Mucosa of rectum (tissue), 2 donors: ENCODE data around the gene APH1A.
"Not testable (repeated sequence)": the region's sequence is repeated elsewhere in the genome, so short reads cannot be mapped to it uniquely, and the experiment has no call there.

Experiments used
- H3K27ac ChIP-seq, 2 donors: one replicate each; pipeline ENCODE4 v1.7.0; 2013; ENCODE audit warnings: inconsistent platforms in 2 of 2, low read depth in 2 of 2, low read length in 2 of 2
- H3K27me3 ChIP-seq, 2 donors: one replicate each; pipeline ENCODE4 v1.7.0; 2013; ENCODE audit warnings: low read length in 2 of 2; ENCODE audit not compliant: control insufficient read depth in 2 of 2, insufficient read depth in 2 of 2
- H3K36me3 ChIP-seq, 2 donors: one replicate each; pipeline ENCODE4 v1.7.0; 2013; ENCODE audit warnings: low read length in 2 of 2; ENCODE audit not compliant: control insufficient read depth in 2 of 2, insufficient read depth in 2 of 2
- H3K4me1 ChIP-seq, 2 donors: one replicate each; pipeline ENCODE4 v1.7.0; 2013; ENCODE audit warnings: low read length in 2 of 2, mild to moderate bottlenecking in 1 of 2; ENCODE audit not compliant: control insufficient read depth in 2 of 2, insufficient read depth in 2 of 2
- H3K4me3 ChIP-seq, 2 donors: one replicate each; pipeline ENCODE4 v1.7.0; 2013; ENCODE audit warnings: low read length in 2 of 2
- H3K9ac ChIP-seq, 2 donors: one replicate each; pipeline ENCODE4 v1.7.0; 2013; ENCODE audit warnings: low read length in 2 of 2, low read depth in 1 of 2, mild to moderate bottlenecking in 1 of 2
- H3K9me3 ChIP-seq, 2 donors: one replicate each; pipeline ENCODE4 v1.7.0; 2013; ENCODE audit warnings: low read length in 2 of 2; ENCODE audit not compliant: control insufficient read depth in 2 of 2
- donor health status: healthy.
- donor health status: Normal muscosa, but diverticular disease.

APH1A gene

GRCh38 chr1:150234566-150235293 lies 34.1 kb downstream of the APH1A start:
- Histone ChIP-seq H3K4me3 (peak overlapping the region; percentile 83 to 95), H3K9me3 (no peaks in the 10 kb centered on the region), H3K27ac (peak overlapping the region; percentile 91 to 94), H3K4me1 (peaks cover 10 to 17% of the 10 kb centered on the region in 2 donors), H3K27me3 (no peaks in the 10 kb centered on the region), H3K9ac (peak overlapping the region; percentile 81 to 92), H3K36me3 (no peaks in the 10 kb centered on the region)

DNA sequence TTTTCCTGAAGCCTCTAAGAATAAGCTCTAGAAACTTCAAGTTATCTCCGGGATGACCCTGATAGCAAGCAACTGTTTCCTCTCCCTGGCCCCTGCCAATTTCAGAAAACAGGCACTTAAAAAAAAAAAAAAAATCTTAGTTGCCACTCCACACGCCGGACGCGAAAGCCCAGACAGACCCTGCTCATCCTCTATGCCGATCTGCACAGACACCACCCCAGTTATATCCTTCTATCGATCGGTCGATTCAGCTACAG lies 34.6 kb downstream of the APH1A start:
- Histone ChIP-seq H3K9me3 (no peaks in the 10 kb centered on the region), H3K9ac (peak overlapping the region; percentile 81 to 92), H3K27ac (peak overlapping the region; percentile 91 to 94), H3K27me3 (no peaks in the 10 kb centered on the region), H3K36me3 (no peaks in the 10 kb centered on the region), H3K4me1 (peaks cover 10 to 17% of the 10 kb centered on the region in 2 donors), H3K4me3 (peak overlapping the region; percentile 83 to 95)

GRCh38 chr1:150233359-150234308 lies 35.2 kb downstream of the APH1A start:
- H3K4me1 ChIP-seq = peaks cover 10 to 17% of the 10 kb centered on the region in 2 donors
- H3K9me3 ChIP-seq = no peaks in the 10 kb centered on the region
- H3K27ac ChIP-seq = peak overlapping the region; percentile 91 to 94
- peak overlapping the region; percentile 83 to 95 for H3K4me3 ChIP-seq
- H3K36me3 ChIP-seq = peaks cover 0 to 2% of the 10 kb centered on the region in 2 donors
- H3K27me3 ChIP-seq = no peaks in the 10 kb centered on the region
- H3K9ac ChIP-seq = peak overlapping the region; percentile 81 to 92

DNA sequence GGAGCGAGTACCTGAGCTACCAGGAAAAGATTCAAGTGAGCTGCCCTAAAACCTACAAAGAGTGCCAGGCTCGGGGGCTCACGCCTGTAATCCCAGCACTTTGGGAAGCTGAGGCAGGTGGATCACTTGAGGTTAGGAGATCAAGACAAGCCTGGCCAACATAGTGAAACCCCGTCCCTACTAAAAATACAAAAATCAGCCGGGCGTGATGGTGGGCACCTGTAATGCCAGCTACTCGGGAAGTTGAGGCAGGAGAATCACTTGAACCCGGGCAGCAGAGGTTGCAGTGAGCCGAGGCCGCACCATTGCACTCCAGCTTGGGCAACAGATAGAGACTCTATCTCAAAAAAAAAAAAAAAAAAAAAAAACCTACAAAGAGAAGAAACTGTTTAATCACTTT lies 35.9 kb downstream of the APH1A start:
- Histone ChIP-seq H3K4me1 (peaks cover 10 to 17% of the 10 kb centered on the region in 2 donors), H3K27ac (peak overlapping the region in 1 of 2 donors; percentile 94)
- not testable (repeated sequence) for H3K4me3 ChIP-seq, H3K36me3 ChIP-seq, H3K27me3 ChIP-seq, H3K9ac ChIP-seq, H3K9me3 ChIP-seq

DNA sequence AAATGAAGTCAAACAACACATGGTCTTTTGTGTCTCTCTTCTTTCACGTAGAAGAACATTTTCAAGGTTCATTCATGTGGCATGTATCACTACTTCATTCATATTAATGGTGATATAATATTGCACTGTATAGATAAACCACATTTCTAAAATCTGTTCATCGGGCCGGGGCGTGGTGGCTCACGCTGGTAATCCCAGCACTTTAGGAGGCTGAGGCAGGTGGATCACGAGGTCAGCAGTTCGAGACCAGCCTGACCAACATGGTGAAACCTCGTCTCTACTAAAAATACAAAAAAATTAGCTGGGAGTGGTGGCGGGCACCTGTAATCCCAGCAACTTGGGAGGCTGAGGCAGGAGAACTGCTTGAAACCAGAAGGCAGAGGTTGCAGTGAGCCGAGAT lies 40.6 kb downstream of the APH1A start:
- H3K9ac ChIP-seq, H3K27me3 ChIP-seq, H3K27ac ChIP-seq, H3K9me3 ChIP-seq, H3K4me1 ChIP-seq, H3K4me3 ChIP-seq: not testable (repeated sequence)
- H3K36me3 ChIP-seq = peaks cover 5 to 10% of the 10 kb centered on the region in 2 donors

DNA sequence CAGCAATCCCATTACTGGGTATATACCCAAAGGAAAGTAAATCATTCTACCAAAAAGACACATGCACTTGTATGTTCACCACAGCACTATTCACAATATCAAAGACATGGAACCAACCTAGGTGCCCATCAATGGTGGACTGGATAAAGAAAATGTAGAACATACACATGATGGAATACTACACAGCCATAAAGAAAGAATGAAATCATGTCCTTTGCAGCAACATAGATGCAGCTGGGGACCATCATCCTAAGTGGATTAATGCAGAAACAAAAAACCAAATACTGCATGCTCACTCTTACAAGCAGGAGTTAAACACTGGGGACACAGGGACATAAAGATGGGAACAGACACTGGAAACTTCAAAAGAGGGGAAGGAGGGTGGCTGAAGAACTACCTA lies 41.6 kb downstream of the APH1A start:
- no peaks in the 10 kb centered on the region for H3K4me1 ChIP-seq
- no peaks in the 10 kb centered on the region for H3K27me3 ChIP-seq
- H3K9ac ChIP-seq = no peak overlapping the region
- no peaks in the 10 kb centered on the region for H3K9me3 ChIP-seq
- no peak overlapping the region for H3K27ac ChIP-seq
- H3K4me3 ChIP-seq = no peak overlapping the region
- H3K36me3 ChIP-seq = peaks cover 5 to 10% of the 10 kb centered on the region in 2 donors

GRCh38 chr1:150226486-150226885 lies 42.3 kb downstream of the APH1A start:
- Histone ChIP-seq H3K9me3 (no peaks in the 10 kb centered on the region), H3K27ac (no peak overlapping the region), H3K36me3 (peaks cover 5 to 10% of the 10 kb centered on the region in 2 donors), H3K9ac (no peak overlapping the region), H3K4me3 (no peak overlapping the region), H3K4me1 (no peaks in the 10 kb centered on the region), H3K27me3 (no peaks in the 10 kb centered on the region)

GRCh38 chr1:150225546-150225945 lies 43.3 kb downstream of the APH1A start:
- Histone ChIP-seq H3K27ac (no peak overlapping the region), H3K27me3 (no peaks in the 10 kb centered on the region), H3K36me3 (peaks cover 5 to 12% of the 10 kb centered on the region in 2 donors), H3K9ac (no peak overlapping the region), H3K4me1 (no peaks in the 10 kb centered on the region), H3K4me3 (no peak overlapping the region), H3K9me3 (no peaks in the 10 kb centered on the region)

GRCh38 chr1:150224983-150225382 lies 43.8 kb downstream of the APH1A start:
- no peaks in the 10 kb centered on the region for H3K4me1 ChIP-seq
- no peak overlapping the region for H3K27ac ChIP-seq
- no peaks in the 10 kb centered on the region for H3K9me3 ChIP-seq
- no peak overlapping the region for H3K9ac ChIP-seq
- H3K36me3 ChIP-seq = peaks cover 5 to 14% of the 10 kb centered on the region in 2 donors
- no peaks in the 10 kb centered on the region for H3K27me3 ChIP-seq
- no peak overlapping the region for H3K4me3 ChIP-seq

DNA sequence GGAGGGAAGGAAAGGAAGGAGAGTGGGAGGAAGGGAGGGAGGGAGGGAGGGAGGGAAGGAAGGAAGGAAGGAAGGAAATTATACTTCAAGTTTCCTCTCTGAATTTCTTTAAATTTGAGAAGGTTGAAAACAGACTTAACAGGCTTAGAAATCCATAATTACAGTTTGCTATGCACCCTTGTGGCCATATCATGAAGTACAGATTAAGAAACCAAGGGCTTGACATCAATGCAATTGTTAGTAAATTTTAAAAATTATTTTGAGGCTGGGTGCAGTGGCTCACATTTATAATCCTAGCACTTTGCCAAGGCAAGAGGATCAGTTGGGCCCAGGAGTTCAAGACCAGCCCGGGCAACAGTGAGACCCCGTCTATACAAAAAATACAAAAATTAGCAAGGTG lies 47.3 kb downstream of the APH1A start:
- H3K9ac ChIP-seq = no peak overlapping the region
- H3K36me3 ChIP-seq = peaks cover 1 to 12% of the 10 kb centered on the region in 2 donors
- no peak overlapping the region for H3K27ac ChIP-seq
- no peak overlapping the region for H3K4me3 ChIP-seq
- H3K27me3 ChIP-seq = no peaks in the 10 kb centered on the region
- H3K4me1 ChIP-seq = no peaks in the 10 kb centered on the region
- H3K9me3 ChIP-seq = no peaks in the 10 kb centered on the region
